Left renal pelvis (tissue), 4 donors: ENCODE data around the gene ZNF592. TPM values are rescaled to one million over a fixed set of nuclear protein-coding genes. Genes with fewer than 3 reads are reported as not detected.
"Not testable (repeated sequence)": the region's sequence is repeated elsewhere in the genome, so short reads cannot be mapped to it uniquely, and the experiment has no call there.

ENCODE experiments used
- DNase-seq, 4 donors: peaks; one replicate each; pipeline ENCODE4 v3.0.0-alpha.2; 2013; ENCODE audit warnings: low read depth in 4 of 4, low spot score in 3 of 4
- polyA plus RNA-seq, 4 donors: library from polyadenylated mRNA; unstranded; fragments of 120-200 nt; gene quantifications; one replicate each; pipeline ENCODE4 v1.2.1, GENCODE V29; 2013; ENCODE audit not compliant: insufficient read length in 4 of 4

Gene ZNF592
- polyA plus RNA-seq, 4 donors, result 27.2 to 33.4 (median 28.1) TPM

DNA sequence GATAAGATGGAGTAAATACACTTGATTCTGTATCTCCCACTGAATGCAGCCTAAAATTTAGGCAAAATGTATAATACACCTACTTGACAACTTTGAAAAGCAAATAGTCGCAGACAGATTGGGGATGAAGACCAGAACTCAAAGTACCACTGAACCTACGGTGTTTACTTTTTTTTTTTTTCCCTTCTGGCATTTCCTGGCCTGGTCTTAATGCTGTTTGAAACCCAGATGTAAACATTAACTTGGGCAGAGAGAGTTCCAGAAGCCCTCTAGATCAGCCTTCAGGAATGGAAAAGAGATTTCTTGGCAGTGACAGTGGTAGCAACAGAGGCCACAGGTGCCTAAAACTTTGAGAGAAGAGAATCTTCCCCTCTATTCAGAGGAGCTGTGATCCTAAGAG, 96.6 kb downstream of the ZNF592 start:
- DNase-seq, result no peak

GRCh38 chr15:84845631-84846030, 97.2 kb downstream of the ZNF592 start:
- not testable (repeated sequence) for DNase-seq

- DNase-seq, result no peak
Observed at GRCh38 chr15:84846269-84846668, 97.9 kb downstream of the ZNF592 start.

DNA sequence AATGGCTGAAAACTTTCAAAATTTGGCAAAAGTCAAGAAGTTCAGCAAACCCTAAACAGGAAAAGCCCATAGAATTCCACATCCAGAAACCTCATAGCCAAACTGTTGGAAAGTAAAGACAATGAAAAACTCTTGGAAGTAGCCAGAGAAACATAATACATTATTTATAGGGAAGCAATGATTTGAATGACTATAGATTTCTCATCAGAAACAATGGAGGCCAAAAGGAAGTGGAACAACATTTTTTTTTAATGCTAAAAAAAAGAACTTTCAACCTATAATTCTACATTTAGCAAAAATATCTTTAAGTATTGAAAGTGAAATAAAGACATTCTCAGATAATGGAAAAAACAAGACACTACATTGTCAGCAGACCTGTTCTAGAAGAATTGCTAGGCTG, 99.0 kb downstream of the ZNF592 start:
- DNase-seq, result no peak

DNA sequence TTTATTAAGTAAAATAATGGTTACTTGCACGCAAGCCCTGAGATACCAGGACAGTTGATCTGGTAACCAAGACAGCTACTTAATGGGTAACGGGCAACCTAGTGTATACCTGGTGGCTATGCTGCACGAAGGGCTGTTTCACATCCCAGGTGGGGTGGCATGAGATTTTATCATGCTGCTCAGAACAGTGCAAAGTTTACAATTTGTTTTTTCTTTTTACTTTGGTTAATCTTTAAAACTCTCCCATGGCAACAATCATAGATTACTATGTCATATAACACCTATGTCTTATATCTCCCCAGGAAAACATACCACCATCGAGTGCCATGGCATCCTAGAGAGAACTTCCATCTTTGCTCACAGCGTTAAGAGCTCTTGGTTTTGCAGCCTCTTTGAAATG, 103.8 kb downstream of the ZNF592 start:
- DNase-seq, result no peak

GRCh38 chr15:84855136-84855535, 106.7 kb downstream of the ZNF592 start:
- DNase-seq, result no peak

GRCh38 chr15:84855765-84856164, 107.4 kb downstream of the ZNF592 start:
- no peak for DNase-seq

Other genes starting within 250 kb of the ZNF592 start
- gene ZSCAN2, start 147.6 kb upstream of the ZNF592 start, polyA plus RNA-seq, result 10 to 100 TPM; 23.0 to 33.6 (median 28.2) TPM
- 10 to 100 TPM; 23.2 to 59.8 (median 41.1) TPM for gene WDR73, start 94.3 kb upstream of the ZNF592 start, polyA plus RNA-seq
- gene NMB, start 90.4 kb upstream of the ZNF592 start, polyA plus RNA-seq, result 1 to 10 TPM; 4.8 to 7.0 (median 5.2) TPM
- gene SEC11A, start 32.5 kb upstream of the ZNF592 start, polyA plus RNA-seq, result 100 to 1,000 TPM; 249 to 329 (median 277) TPM
- 10 to 100 TPM; 13.6 to 19.0 (median 16.0) TPM for gene ALPK3, start 68.8 kb downstream of the ZNF592 start, polyA plus RNA-seq
- 1 to 10 TPM in 3 of 4 donors, under 1 TPM in 1; 0.75 to 6.4 (median 4.9) TPM for gene SLC28A1, start 136.1 kb downstream of the ZNF592 start, polyA plus RNA-seq
- gene PDE8A, start 233.3 kb downstream of the ZNF592 start, polyA plus RNA-seq, result 10 to 100 TPM; 38.4 to 59.6 (median 44.0) TPM